BLaER1 treated with 17β-estradiol and CSF1 and Interleukin-3, amounts not matched to agents 10 nM and 100 nM (cell line): ENCODE data around the gene CCDC126.
A peak's percentile ranks its signal among the peaks of the same experiment; 100 is the strongest.

ENCODE experiments used
- H3K27ac ChIP-seq, 11 experiments: shearing (Covaris generic); formaldehyde crosslinking; 2 replicates each; pipeline ENCODE4 v1.8.1; 2022
- H3K27me3 ChIP-seq, 11 experiments: shearing (Covaris generic); formaldehyde crosslinking; 2 replicates each; pipeline ENCODE4 v1.8.1; 2022
- H3K36me3 ChIP-seq, 11 experiments: shearing (Covaris generic); formaldehyde crosslinking; 2 replicates each; pipeline ENCODE4 v1.8.1; 2022
- H3K4me1 ChIP-seq, 10 experiments: shearing (Covaris generic); formaldehyde crosslinking; 2 replicates each; pipeline ENCODE4 v1.8.1; 2022
- H3K4me2 ChIP-seq, 11 experiments: shearing (Covaris generic); formaldehyde crosslinking; 2 replicates each; pipeline ENCODE4 v1.8.1; 2022
- H3K4me3 ChIP-seq, 10 experiments: shearing (Covaris generic); formaldehyde crosslinking; 2 replicates each; pipeline ENCODE4 v1.8.1; 2022
- H3K9ac ChIP-seq, 11 experiments: shearing (Covaris generic); formaldehyde crosslinking; 2 replicates each; pipeline ENCODE4 v1.8.1; 2022
- H3K9me3 ChIP-seq, 11 experiments: shearing (Covaris generic); formaldehyde crosslinking; replicated peaks in 1 of 11; 2 replicates each; pipeline ENCODE4 v1.8.1; 2022
- H4K20me1 ChIP-seq, 11 experiments: shearing (Covaris generic); formaldehyde crosslinking; 2 replicates each; pipeline ENCODE4 v1.8.1; 2022
- Cebpa-rat ChIP-seq, 11 experiments: shearing (Covaris generic); IDR thresholded peaks; 2 replicates each; pipeline ENCODE4 v1.8.1; 2022

Gene CCDC126

GRCh38 chr7:23655433-23655832, 58.3 kb downstream of the CCDC126 start:
- Histone ChIP-seq H4K20me1 (no peaks in the 10 kb centered on the region), H3K4me1 (no peaks in the 10 kb centered on the region), H3K9ac (no peak overlapping the region), H3K4me3 (no peak overlapping the region), H3K36me3 (peaks cover 0 to 12% (median 0%) of the 10 kb centered on the region in 11 experiments; a peak in 5 of 22 replicates), H3K27me3 (no peaks in the 10 kb centered on the region), H3K4me2 (no peak overlapping the region), H3K27ac (no peak overlapping the region), H3K9me3 (peaks cover 60 to 81% (median 74%) of the 10 kb centered on the region in 11 experiments)
- TF ChIP-seq Cebpa-rat (IDR thresholded peaks at IDR 0.05): no peak

- H3K27ac ChIP-seq: no peak overlapping the region
These were observed 61.7 kb downstream of the CCDC126 start for GRCh38 chr7:23658831-23659427.

GRCh38 chr7:23661385-23661784, 64.2 kb downstream of the CCDC126 start:
- H3K27ac ChIP-seq: no peak overlapping the region
- no peak overlapping the region for H3K4me2 ChIP-seq
- H3K9ac ChIP-seq: no peak overlapping the region
- no peaks in the 10 kb centered on the region for H3K4me1 ChIP-seq
- no peaks in the 10 kb centered on the region for H4K20me1 ChIP-seq
- peaks cover 51 to 83% (median 55%) of the 10 kb centered on the region in 11 experiments for H3K9me3 ChIP-seq
- H3K36me3 ChIP-seq: peaks cover 0 to 5% (median 0%) of the 10 kb centered on the region in 11 experiments; a peak in 4 of 22 replicates
- TF ChIP-seq Cebpa-rat (IDR thresholded peaks at IDR 0.05): no peak
- H3K27me3 ChIP-seq: no peaks in the 10 kb centered on the region
- H3K4me3 ChIP-seq: no peak overlapping the region

More at GRCh38 chr7:23658831-23659427, 61.7 kb downstream of the CCDC126 start:
- no peaks in the 10 kb centered on the region for H3K27me3 ChIP-seq
- H3K9me3 ChIP-seq: peaks cover 57 to 97% (median 65%) of the 10 kb centered on the region in 11 experiments
- no peak for TF ChIP-seq Cebpa-rat (IDR thresholded peaks at IDR 0.05)
- no peak overlapping the region for H3K4me3 ChIP-seq
- H3K4me2 ChIP-seq: no peak overlapping the region
- no peaks in the 10 kb centered on the region for H3K4me1 ChIP-seq
- H3K9ac ChIP-seq: no peak overlapping the region
- H3K36me3 ChIP-seq: peaks cover 0 to 12% (median 0%) of the 10 kb centered on the region in 11 experiments; a peak in 5 of 22 replicates
- no peaks in the 10 kb centered on the region for H4K20me1 ChIP-seq

GRCh38 chr7:23662124-23662983, 65.2 kb downstream of the CCDC126 start:
- Histone ChIP-seq H3K27ac (no peak overlapping the region), H3K4me1 (no peaks in the 10 kb centered on the region), H3K27me3 (no peaks in the 10 kb centered on the region), H3K9ac (no peak overlapping the region), H3K4me3 (no peak overlapping the region), H3K9me3 (peaks cover 42 to 73% (median 49%) of the 10 kb centered on the region in 11 experiments), H3K36me3 (peaks cover 0 to 5% (median 0%) of the 10 kb centered on the region in 11 experiments; a peak in 4 of 22 replicates), H4K20me1 (no peaks in the 10 kb centered on the region), H3K4me2 (no peak overlapping the region)
- TF ChIP-seq Cebpa-rat (IDR thresholded peaks at IDR 0.05): no peak

- no peak overlapping the region for H3K9ac ChIP-seq
- TF ChIP-seq Cebpa-rat (IDR thresholded peaks at IDR 0.05): no peak
These were observed 65.8 kb downstream of the CCDC126 start for GRCh38 chr7:23662984-23663313.

GRCh38 chr7:23664122-23664521, 66.9 kb downstream of the CCDC126 start:
- H3K9me3 ChIP-seq: peaks cover 26 to 56% (median 32%) of the 10 kb centered on the region in 11 experiments
- H3K4me3 ChIP-seq: no peak overlapping the region
- H3K27ac ChIP-seq: no peak overlapping the region
- peaks cover 0 to 4% (median 0%) of the 10 kb centered on the region in 11 experiments; a peak in 2 of 22 replicates for H3K36me3 ChIP-seq
- H3K4me2 ChIP-seq: no peak overlapping the region
- no peaks in the 10 kb centered on the region for H3K4me1 ChIP-seq
- TF ChIP-seq Cebpa-rat (IDR thresholded peaks at IDR 0.05): no peak
- no peaks in the 10 kb centered on the region for H3K27me3 ChIP-seq
- H3K9ac ChIP-seq: no peak overlapping the region
- H4K20me1 ChIP-seq: no peaks in the 10 kb centered on the region

More at GRCh38 chr7:23662984-23663313, 65.8 kb downstream of the CCDC126 start:
- no peak overlapping the region for H3K4me2 ChIP-seq
- H3K27me3 ChIP-seq: no peaks in the 10 kb centered on the region
- no peaks in the 10 kb centered on the region for H4K20me1 ChIP-seq
- H3K4me3 ChIP-seq: no peak overlapping the region
- peaks cover 37 to 68% (median 43%) of the 10 kb centered on the region in 11 experiments for H3K9me3 ChIP-seq
- H3K4me1 ChIP-seq: no peaks in the 10 kb centered on the region
- H3K36me3 ChIP-seq: peaks cover 0 to 5% (median 0%) of the 10 kb centered on the region in 11 experiments; a peak in 3 of 22 replicates
- no peak overlapping the region for H3K27ac ChIP-seq

- TF ChIP-seq Cebpa-rat (IDR thresholded peaks at IDR 0.05): no peak
- Histone ChIP-seq H3K36me3 (no peaks in the 10 kb centered on the region), H3K27ac (no peak overlapping the region), H3K9ac (no peak overlapping the region), H3K4me1 (no peaks in the 10 kb centered on the region), H3K9me3 (peaks cover 0 to 10% (median 5%) of the 10 kb centered on the region in 11 experiments; a peak in 3 of 22 replicates), H3K4me2 (no peak overlapping the region), H4K20me1 (no peaks in the 10 kb centered on the region), H3K27me3 (no peaks in the 10 kb centered on the region), H3K4me3 (no peak overlapping the region)
These were observed 74.9 kb downstream of the CCDC126 start for GRCh38 chr7:23672033-23672432.

GRCh38 chr7:23679898-23680413, 82.8 kb downstream of the CCDC126 start, which contains the start of gene FAM221A:
FAM221A (plus strand) TSS chr7:23680199; CDS start chr7:23680219, 20 bp downstream.
- H3K9me3 ChIP-seq: peaks cover 0 to 14% (median 5%) of the 10 kb centered on the region in 11 experiments; a peak in 5 of 22 replicates
- TF ChIP-seq Cebpa-rat (IDR thresholded peaks at IDR 0.05): no peak
- peaks cover 0 to 19% (median 0%) of the 10 kb centered on the region in 11 experiments; a peak in 5 of 22 replicates for H3K36me3 ChIP-seq
- peak within 1 kb of the TSS; percentile 70 to 85 (median 77) for H3K9ac ChIP-seq
- peaks cover 0 to 4% (median 0%) of the 10 kb centered on the region in 11 experiments; a peak in 3 of 22 replicates for H4K20me1 ChIP-seq
- peak within 1 kb of the TSS in 10 of 11 experiments; percentile 44 to 80 (median 70); a peak in 20 of 22 replicates for H3K27ac ChIP-seq
- no peaks in the 10 kb centered on the region for H3K27me3 ChIP-seq
- peak within 1 kb of the TSS; percentile 82 to 95 (median 90) for H3K4me2 ChIP-seq
- H3K4me3 ChIP-seq: peak within 1 kb of the TSS; percentile 71 to 90 (median 79)
- H3K4me1 ChIP-seq: peaks cover 0 to 14% (median 8%) of the 10 kb centered on the region in 10 experiments; a peak in 15 of 20 replicates
